ENCODE results near the gene SPRYD3. TPM values are rescaled to one million over a fixed set of nuclear protein-coding genes. Genes with fewer than 3 reads are reported as not detected.
A peak's percentile ranks its signal among the peaks of the same experiment; 100 is the strongest.
"Not testable (repeated sequence)": the region's sequence is repeated elsewhere in the genome, so short reads cannot be mapped to it uniquely, and the experiment has no call there.

The SPRYD3 gene
- total RNA-seq, 1 experiment from 2014 or later: 48.2 TPM

- in situ Hi-C loops (cut with HindIII; ENCODE audit: low pct_unique_long_range_greater_than_20kb, low sequenced_read_pairs): no loop called here
- peak; percentile 84 for DNase-seq (ENCODE audit: low read depth)
Observed at GRCh38 chr12:53046655-53047220, 32.5 kb downstream of the SPRYD3 start.

GRCh38 chr12:53045696-53046045 is 33.5 kb downstream of the SPRYD3 start:
- DNase-seq (ENCODE audit: low read depth): no peak
- in situ Hi-C loops (cut with HindIII; ENCODE audit: low pct_unique_long_range_greater_than_20kb, low sequenced_read_pairs): no loop called here

- no peak for DNase-seq (ENCODE audit: low read depth)
- in situ Hi-C loops (cut with HindIII; ENCODE audit: low pct_unique_long_range_greater_than_20kb, low sequenced_read_pairs): no loop called here
Observed at GRCh38 chr12:53044896-53045695, 34.1 kb downstream of the SPRYD3 start.

GRCh38 chr12:53044052-53044581 is 35.1 kb downstream of the SPRYD3 start:
- in situ Hi-C loops (cut with HindIII; ENCODE audit: low pct_unique_long_range_greater_than_20kb, low sequenced_read_pairs): no loop called here
- no peak for DNase-seq (ENCODE audit: low read depth)

- in situ Hi-C loops (cut with HindIII; ENCODE audit: low pct_unique_long_range_greater_than_20kb, low sequenced_read_pairs): no loop called here
- DNase-seq (ENCODE audit: low read depth): no peak
Observed at GRCh38 chr12:53042607-53043454, 36.4 kb downstream of the SPRYD3 start.

- in situ Hi-C loops (cut with HindIII; ENCODE audit: low pct_unique_long_range_greater_than_20kb, low sequenced_read_pairs): no loop called here
- no peak for DNase-seq (ENCODE audit: low read depth)
Observed at GRCh38 chr12:53039851-53040250, 39.3 kb downstream of the SPRYD3 start.

GRCh38 chr12:53036802-53037201 is 42.4 kb downstream of the SPRYD3 start:
- DNase-seq (ENCODE audit: low read depth): no peak
- in situ Hi-C loops (cut with HindIII; ENCODE audit: low pct_unique_long_range_greater_than_20kb, low sequenced_read_pairs): no loop called here

- in situ Hi-C loops (cut with HindIII; ENCODE audit: low pct_unique_long_range_greater_than_20kb, low sequenced_read_pairs): no loop called here
- no peak for DNase-seq (ENCODE audit: low read depth)
Observed at GRCh38 chr12:53034459-53034858, 44.7 kb downstream of the SPRYD3 start.

- DNase-seq (ENCODE audit: low read depth); in situ Hi-C loops (cut with HindIII; ENCODE audit: low pct_unique_long_range_greater_than_20kb, low sequenced_read_pairs): not testable (repeated sequence)
Observed at GRCh38 chr12:53033832-53034231, 45.4 kb downstream of the SPRYD3 start.

GRCh38 chr12:53031616-53032015 is 47.6 kb downstream of the SPRYD3 start:
- in situ Hi-C loops (cut with HindIII; ENCODE audit: low pct_unique_long_range_greater_than_20kb, low sequenced_read_pairs): no loop called here
- DNase-seq (ENCODE audit: low read depth): no peak

GRCh38 chr12:53027014-53027413 is 52.2 kb downstream of the SPRYD3 start:
- DNase-seq (ENCODE audit: low read depth); in situ Hi-C loops (cut with HindIII; ENCODE audit: low pct_unique_long_range_greater_than_20kb, low sequenced_read_pairs): not testable (repeated sequence)

GRCh38 chr12:53025250-53025649 is 53.9 kb downstream of the SPRYD3 start:
- DNase-seq (ENCODE audit: low read depth): no peak
- in situ Hi-C loops (cut with HindIII; ENCODE audit: low pct_unique_long_range_greater_than_20kb, low sequenced_read_pairs): no loop called here

- in situ Hi-C loops (cut with HindIII; ENCODE audit: low pct_unique_long_range_greater_than_20kb, low sequenced_read_pairs): no loop called here
- DNase-seq (ENCODE audit: low read depth): no peak
Observed at GRCh38 chr12:53014709-53015108, 64.5 kb downstream of the SPRYD3 start.

Other genes with a start within 250 kb of the SPRYD3 start
- not detected in 2 replicates for gene KRT79, start 245.1 kb downstream of the SPRYD3 start, total RNA-seq (2014; rRNA removed; shearing (Covaris generic); ENCODE audit: low replicate concordance)
- not detected in 2 replicates for gene KRT78, start 230.4 kb downstream of the SPRYD3 start, total RNA-seq (2014; rRNA removed; shearing (Covaris generic); ENCODE audit: low replicate concordance)
- 1,565 and 1,569 TPM in 2 replicates for gene KRT8, start 174.3 kb downstream of the SPRYD3 start, total RNA-seq (2014; rRNA removed; shearing (Covaris generic); ENCODE audit: low replicate concordance)
- 205 and 247 TPM in 2 replicates for gene KRT18, start 130.3 kb downstream of the SPRYD3 start, total RNA-seq (2014; rRNA removed; shearing (Covaris generic); ENCODE audit: low replicate concordance)
- gene EIF4B, start 72.9 kb downstream of the SPRYD3 start, total RNA-seq (2014; rRNA removed; shearing (Covaris generic); ENCODE audit: low replicate concordance): 834 and 874 TPM in 2 replicates
- 5.1 and 5.6 TPM in 2 replicates for gene TNS2, start 29.3 kb downstream of the SPRYD3 start, total RNA-seq (2014; rRNA removed; shearing (Covaris generic); ENCODE audit: low replicate concordance)
- 265 TPM in 2 replicates for gene IGFBP6, start 18.3 kb upstream of the SPRYD3 start, total RNA-seq (2014; rRNA removed; shearing (Covaris generic); ENCODE audit: low replicate concordance)
- gene SOAT2, start 24.1 kb upstream of the SPRYD3 start, total RNA-seq (2014; rRNA removed; shearing (Covaris generic); ENCODE audit: low replicate concordance): not detected in 2 replicates
- gene ZNF740, start 101.3 kb upstream of the SPRYD3 start, total RNA-seq (2014; rRNA removed; shearing (Covaris generic); ENCODE audit: low replicate concordance): 6.2 and 6.8 TPM in 2 replicates
- gene CSAD, start 101.5 kb upstream of the SPRYD3 start, total RNA-seq (2014; rRNA removed; shearing (Covaris generic); ENCODE audit: low replicate concordance): 2.5 and 3.6 TPM in 2 replicates
- gene ITGB7, start 127.9 kb upstream of the SPRYD3 start, total RNA-seq (2014; rRNA removed; shearing (Covaris generic); ENCODE audit: low replicate concordance): 26.4 and 38.6 TPM in 2 replicates
- gene RARG, start 152.8 kb upstream of the SPRYD3 start, total RNA-seq (2014; rRNA removed; shearing (Covaris generic); ENCODE audit: low replicate concordance): 25.2 and 28.6 TPM in 2 replicates
- gene ESPL1, start 188.9 kb upstream of the SPRYD3 start, total RNA-seq (2014; rRNA removed; shearing (Covaris generic); ENCODE audit: low replicate concordance): 24.6 and 36.2 TPM in 2 replicates
- gene PFDN5, start 216.2 kb upstream of the SPRYD3 start, total RNA-seq (2014; rRNA removed; shearing (Covaris generic); ENCODE audit: low replicate concordance): 537 and 754 TPM in 2 replicates
- 88.8 and 89.8 TPM in 2 replicates for gene MYG1, start 220.3 kb upstream of the SPRYD3 start, total RNA-seq (2014; rRNA removed; shearing (Covaris generic); ENCODE audit: low replicate concordance)
- 112 and 154 TPM in 2 replicates for gene AAAS, start 242.2 kb upstream of the SPRYD3 start, total RNA-seq (2014; rRNA removed; shearing (Covaris generic); ENCODE audit: low replicate concordance)

All from Caki2 (cell line).